GM12891 (cell line): ENCODE measurements around the gene NRXN3.

ENCODE experiments used
- DNase-seq: peaks from one replicate; pipeline ENCODE4 v3.0.0; 2011; ENCODE audit warnings: low spot score; ENCODE audit not compliant: insufficient read length
- FAIRE-seq: peaks from 2 replicates; lab custom pipeline; 2011; peaks lifted over from hg19 to GRCh38; lab: Jason Lieb, UNC
- PAX5 ChIP-seq: IDR thresholded peaks from 2 replicates; pipeline ENCODE4 v1.6.1; 2011; ENCODE audit warnings: low read length, moderate library complexity, mild to moderate bottlenecking; ENCODE audit not compliant: insufficient read depth, severe bottlenecking
- POLR2A ChIP-seq: IDR thresholded peaks from 2 replicates; pipeline ENCODE4 v1.6.1; 2011; ENCODE audit warnings: low read depth, low read length, control low read depth
- POLR2AphosphoS5 ChIP-seq: IDR thresholded peaks from 2 replicates; pipeline ENCODE4 v1.6.1; 2011; ENCODE audit warnings: low read depth, low read length, control low read depth
- POU2F2 ChIP-seq: IDR thresholded peaks from 2 replicates; pipeline ENCODE4 v1.6.1; 2011; ENCODE audit warnings: low read depth, mild to moderate bottlenecking, control low read depth, low read length, moderate library complexity
- SPI1 ChIP-seq: IDR thresholded peaks from 2 replicates; pipeline ENCODE4 v1.6.1; 2011; ENCODE audit warnings: low read depth, low read length, control low read depth
- TAF1 ChIP-seq: IDR thresholded peaks from 2 replicates; pipeline ENCODE4 v1.6.1; 2011; ENCODE audit warnings: low read depth, low read length, control low read depth

NRXN3 gene

DNA sequence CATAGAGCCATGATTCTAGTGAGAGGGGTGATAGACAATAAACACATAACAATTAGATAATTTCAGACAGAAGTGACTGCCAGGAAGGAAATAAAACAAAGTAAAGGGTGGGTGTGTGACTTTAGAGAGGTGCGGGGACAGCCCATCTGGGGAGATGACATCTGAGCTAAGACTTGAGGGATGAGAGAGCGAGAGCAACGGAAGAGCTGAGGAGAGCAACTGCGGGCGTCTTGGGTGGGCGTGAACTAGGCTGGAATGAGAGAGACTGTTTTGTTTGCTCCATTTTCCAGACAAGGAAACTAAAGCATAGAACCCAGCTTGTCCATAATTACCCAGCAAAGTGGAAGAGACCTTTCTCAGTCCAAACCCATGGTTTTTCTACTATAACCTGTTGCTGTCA is 25.3 kb downstream of the NRXN3 start:
- no peak for TF ChIP-seq POLR2AphosphoS5
- TF ChIP-seq TAF1: no peak
- TF ChIP-seq PAX5: no peak
- TF ChIP-seq POU2F2: no peak
- no peak for TF ChIP-seq POLR2A
- no peak for TF ChIP-seq SPI1
- FAIRE-seq (no peak), DNase-seq (no peak)

DNA sequence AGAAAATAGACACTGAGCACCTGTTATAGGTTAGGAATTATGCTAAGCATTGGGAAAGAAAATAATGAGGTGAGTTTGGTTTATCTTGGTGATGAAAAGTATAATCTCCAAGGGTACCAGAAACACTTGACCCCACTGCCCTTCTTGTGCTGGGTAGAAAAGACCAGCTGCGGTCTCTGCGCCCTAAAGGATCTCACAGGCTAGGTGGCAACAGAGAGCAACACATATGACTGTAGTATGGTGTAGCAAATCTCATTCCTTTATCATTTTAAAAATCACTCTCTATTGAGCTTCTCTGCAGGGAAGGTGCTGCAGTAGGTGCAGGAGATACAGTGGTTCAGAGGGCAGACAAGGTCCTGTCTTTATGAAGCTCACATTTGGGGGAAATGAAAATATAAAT is 26.1 kb downstream of the NRXN3 start:
- TF ChIP-seq PAX5 (no peak), SPI1 (no peak), TAF1 (no peak), POLR2AphosphoS5 (no peak), POLR2A (no peak), POU2F2 (no peak)
- DNase-seq: no peak
- FAIRE-seq: no peak

DNA sequence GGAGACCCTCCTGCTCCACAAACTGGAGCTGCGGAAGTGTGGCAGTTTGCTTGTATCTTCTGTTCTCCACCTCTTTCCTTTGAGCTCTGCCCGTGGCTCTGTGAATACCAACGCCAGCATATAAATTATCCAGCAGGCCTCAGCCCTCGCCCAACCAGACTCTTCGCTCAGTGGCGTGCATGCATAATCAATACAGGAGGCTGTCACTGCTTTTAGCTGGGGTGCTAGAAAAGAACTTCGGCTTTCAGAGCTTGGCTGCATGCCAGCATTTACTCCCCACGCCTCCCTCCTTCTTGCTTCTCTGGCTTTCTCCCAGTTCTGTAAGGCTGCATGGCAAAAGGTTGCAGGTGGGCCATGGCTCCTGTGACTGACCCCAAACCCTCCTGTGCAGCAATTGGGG is 26.9 kb downstream of the NRXN3 start:
- no peak for FAIRE-seq
- TF ChIP-seq POU2F2: no peak
- TF ChIP-seq PAX5: no peak
- no peak for TF ChIP-seq POLR2A
- TF ChIP-seq TAF1: no peak
- no peak for TF ChIP-seq SPI1
- TF ChIP-seq POLR2AphosphoS5: no peak
- no peak for DNase-seq

DNA sequence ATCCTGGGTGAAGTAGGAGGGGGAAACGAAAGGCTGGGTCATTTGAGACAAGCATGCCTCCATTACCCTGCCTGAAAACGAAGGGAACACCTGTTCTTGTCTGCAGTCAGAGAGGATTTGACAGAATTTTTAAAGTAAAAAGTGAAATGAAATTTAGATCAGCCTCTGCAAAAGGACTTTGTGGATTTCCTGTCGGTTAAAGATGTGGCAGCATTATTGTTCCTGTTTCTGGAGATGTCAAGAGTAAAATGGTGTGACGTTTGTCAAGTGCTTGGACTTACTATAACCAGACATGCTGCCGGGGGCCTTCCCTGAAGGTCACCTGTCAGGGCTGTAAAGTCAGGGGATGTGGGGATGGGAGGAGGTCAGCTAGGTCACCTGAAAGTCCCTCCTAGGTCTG is 32.0 kb downstream of the NRXN3 start:
- FAIRE-seq (no peak), DNase-seq (no peak)
- no peak for TF ChIP-seq TAF1
- TF ChIP-seq POLR2AphosphoS5: no peak
- no peak for TF ChIP-seq PAX5
- TF ChIP-seq POU2F2: no peak
- no peak for TF ChIP-seq POLR2A
- TF ChIP-seq SPI1: no peak

DNA sequence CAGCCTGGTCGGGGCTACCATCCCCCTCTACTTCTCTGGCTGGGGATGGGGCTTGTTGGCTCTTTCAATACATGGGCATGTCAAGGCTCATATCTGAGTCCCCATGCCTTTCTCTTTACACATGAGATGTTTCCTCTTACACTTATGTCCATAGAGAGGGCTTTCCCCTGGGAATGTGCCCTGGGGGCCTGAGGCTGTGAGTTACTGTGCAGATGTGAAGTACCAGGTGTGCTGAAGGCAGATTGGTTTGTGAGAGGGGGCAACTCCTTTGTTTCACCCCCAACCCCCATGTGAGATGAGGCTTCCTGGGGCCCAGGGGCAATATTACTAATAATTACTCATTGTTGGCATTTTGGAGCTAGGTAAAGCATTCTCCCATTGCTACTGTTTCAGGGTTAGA is 32.8 kb downstream of the NRXN3 start:
- DNase-seq (no peak), FAIRE-seq (no peak)
- TF ChIP-seq PAX5: no peak
- TF ChIP-seq POLR2A: no peak
- TF ChIP-seq TAF1: no peak
- no peak for TF ChIP-seq SPI1
- no peak for TF ChIP-seq POLR2AphosphoS5
- no peak for TF ChIP-seq POU2F2

DNA sequence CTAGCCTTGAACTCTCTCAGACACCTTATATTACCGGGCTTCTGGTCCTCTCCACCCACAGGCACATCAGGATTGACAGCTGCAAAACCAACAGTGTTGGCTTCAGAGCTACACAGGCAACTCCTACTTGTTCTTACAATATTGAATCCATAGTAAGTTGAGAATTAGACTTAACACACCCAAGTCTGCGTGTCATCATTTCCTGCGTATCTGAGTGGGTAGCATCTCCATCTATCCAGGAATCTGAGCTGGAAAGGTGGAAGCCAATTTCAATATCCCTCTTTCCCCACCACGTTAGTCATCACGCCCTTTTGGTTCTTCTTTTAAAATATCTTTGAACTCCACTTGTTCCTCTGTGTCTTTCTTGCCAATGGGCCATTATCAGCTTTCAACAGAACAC is 37.2 kb downstream of the NRXN3 start:
- DNase-seq: no peak
- FAIRE-seq: no peak
- no peak for TF ChIP-seq PAX5
- no peak for TF ChIP-seq POU2F2
- no peak for TF ChIP-seq TAF1
- TF ChIP-seq SPI1: no peak
- TF ChIP-seq POLR2AphosphoS5: no peak
- TF ChIP-seq POLR2A: no peak

DNA sequence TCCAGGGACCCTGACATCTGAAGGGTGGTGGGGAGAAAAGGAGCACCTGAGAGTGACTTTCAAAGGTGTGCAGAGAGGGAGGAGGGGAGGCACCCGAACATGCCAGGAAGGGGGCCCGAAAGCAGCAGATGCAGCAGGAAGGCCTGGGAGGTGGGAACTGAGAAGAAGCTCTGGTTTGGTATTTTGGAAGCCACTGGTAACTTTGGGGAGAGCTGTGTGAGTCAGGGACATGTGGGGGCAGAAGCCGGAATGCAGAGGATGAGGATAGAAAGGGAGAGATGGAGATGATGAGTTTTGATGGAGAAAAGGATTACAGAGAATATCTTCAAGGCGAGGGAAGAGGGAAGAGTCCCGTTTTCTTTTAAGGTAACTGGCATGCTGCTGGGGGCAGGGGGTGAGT is 50.1 kb downstream of the NRXN3 start:
- no peak for TF ChIP-seq TAF1
- TF ChIP-seq POLR2A: no peak
- TF ChIP-seq POU2F2: no peak
- no peak for TF ChIP-seq SPI1
- no peak for TF ChIP-seq PAX5
- TF ChIP-seq POLR2AphosphoS5: no peak
- FAIRE-seq: no peak

DNA sequence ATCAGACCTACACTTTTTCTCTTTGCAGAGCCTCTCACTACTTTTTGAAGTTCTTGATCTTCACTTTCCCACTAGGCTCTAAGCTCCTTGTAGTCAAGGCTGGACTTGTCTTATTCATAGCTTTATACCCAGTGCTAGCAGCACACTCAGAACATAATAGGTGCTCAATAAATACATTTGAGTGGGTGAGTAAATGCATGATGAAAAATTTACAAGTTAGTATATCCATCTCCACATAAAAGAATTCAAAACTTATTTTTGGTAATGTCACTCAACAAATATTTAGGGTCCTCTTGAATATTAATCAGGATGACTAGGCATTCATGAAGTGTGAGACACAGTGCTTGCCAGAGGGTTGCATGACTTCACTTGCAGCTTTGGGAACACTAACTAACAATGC is 52.6 kb downstream of the NRXN3 start:
- FAIRE-seq: no peak
- TF ChIP-seq SPI1 (no peak), POLR2A (no peak), POU2F2 (no peak)
- DNase-seq: no peak

More for the DNA sequence above, 50.1 kb downstream of the NRXN3 start:
- no peak for DNase-seq

DNA sequence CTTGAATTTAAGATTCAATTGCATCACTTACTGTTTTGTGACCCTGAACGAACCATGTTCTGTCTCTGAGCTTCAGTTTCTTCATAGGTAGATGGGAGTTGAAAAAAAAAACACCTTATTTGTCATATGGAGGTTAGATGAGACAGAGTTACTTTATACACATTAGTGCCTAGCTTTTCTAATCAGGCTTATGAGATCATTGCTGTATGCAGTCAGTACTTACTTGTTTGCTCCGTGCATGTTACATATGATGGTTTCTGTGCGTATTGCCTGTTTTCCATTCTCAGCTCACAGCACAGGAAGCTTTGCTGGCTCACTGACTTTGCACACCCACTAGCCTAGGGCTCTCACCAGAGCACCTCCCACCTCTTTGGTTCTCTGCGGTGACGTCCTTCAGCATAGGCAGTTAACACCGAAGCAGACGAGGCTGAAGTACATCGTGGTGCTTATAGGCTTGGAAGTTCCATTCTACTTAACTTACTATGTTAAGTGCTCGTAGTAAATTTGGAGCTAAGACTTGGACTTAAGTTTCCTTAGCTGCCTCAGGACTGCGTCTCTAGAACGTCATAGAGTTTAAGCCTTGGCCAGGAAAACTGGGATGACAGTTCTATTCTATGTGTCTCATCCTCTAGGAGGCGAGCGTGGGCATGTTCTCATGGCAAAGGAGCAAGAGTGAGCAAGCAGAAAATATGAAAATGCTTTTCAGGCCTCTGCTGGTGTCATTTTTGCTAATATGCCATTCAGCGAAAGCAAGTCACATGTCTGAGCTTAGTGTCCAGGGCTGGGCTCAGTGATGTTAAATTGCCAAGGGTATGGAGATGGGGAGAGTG is 57.3 kb downstream of the NRXN3 start:
- FAIRE-seq (no peak), DNase-seq (no peak)
- TF ChIP-seq TAF1 (no peak), POU2F2 (no peak), POLR2A (no peak)
